Gastrocnemius medialis (tissue), 4 donors: Measurements from ENCODE around the gene MSMO1. TPM values are rescaled to one million over a fixed set of nuclear protein-coding genes. Genes with fewer than 3 reads are reported as not detected.

Experiments
- ATAC-seq, 2 donors: fragments of 150-250 bp; one replicate each; pipeline ENCODE4 v1.9.1; 2016
- DNase-seq, 2 donors: peaks; one replicate each; pipeline ENCODE4 v3.0.0-alpha.2; 2019
- H3K27ac ChIP-seq, 4 donors: fragments of 200-600 bp; sonication (generic); 1 replicate in 1 of 4; 2 replicates in 3 of 4; pipeline ENCODE4 v1.5.1; 2016 to 2018; ENCODE audit warnings: mild to moderate bottlenecking in 2 of 4, moderate library complexity in 1 of 4
- H3K27me3 ChIP-seq, 3 donors: fragments of 200-600 bp; sonication (generic) in 2 of 3; 1 replicate in 1 of 3; 2 replicates in 2 of 3; pipeline versions ENCODE4 v1.5.1 to v1.6.0; 2016 to 2019; ENCODE audit warnings: mild to moderate bottlenecking in 1 of 3, moderate library complexity in 1 of 3
- H3K36me3 ChIP-seq, 2 donors: fragments of 200-600 bp; sonication (generic) in 1 of 2; one replicate each; pipeline ENCODE4 v1.5.1; 2017 to 2018
- H3K4me1 ChIP-seq, 2 donors: fragments of 200-600 bp; sonication (generic) in 1 of 2; one replicate each; pipeline ENCODE4 v1.5.1; 2016 to 2017; ENCODE audit warnings: mild to moderate bottlenecking in 2 of 2
- H3K4me3 ChIP-seq, 4 donors: fragments of 200-600 bp; sonication (generic) in 3 of 4; 1 replicate in 1 of 4; 2 replicates in 3 of 4; pipeline ENCODE4 v1.5.1; 2016 to 2019; ENCODE audit warnings: mild to moderate bottlenecking in 2 of 4
- H3K9me3 ChIP-seq, 3 donors: fragments of 200-600 bp; sonication (generic) in 2 of 3; 1 replicate in 1 of 3; 2 replicates in 2 of 3; pipeline ENCODE4 v1.5.1; 2016 to 2019
- POLR2A ChIP-seq, 2 donors: fragments of 450-650 bp; IDR thresholded peaks; one replicate each; pipeline ENCODE4 v1.6.1; 2017; ENCODE audit warnings: antibody characterized with exemption in 2 of 2, mild to moderate bottlenecking in 2 of 2, moderate library complexity in 2 of 2
- in situ Hi-C, 4 donors: fragments of 200-750 bp; cut with MboI; loops; one replicate each; pipeline versions ENCODE4 v1.15.0 to v1.8.0; 2017; ENCODE audit warnings: low sequenced_read_pairs in 4 of 4
- intact Hi-C: fragments of 100-400 bp; cut with DNase I; formaldehyde crosslinking; loops from one replicate; pipeline ENCODE4 v1.15.1; 2023; ENCODE audit warnings: low total_unique reads
- total RNA-seq, 4 donors: library from RNA; depleted of rRNA; stranded (reverse); fragments of >200 nt; gene quantifications; one replicate each; pipeline versions ENCODE4 v1.1.0 to v1.2.3, GENCODE V29; 2016
- TF ChIP-seq, protein P1 (sequence below), 5 experiments: fragments of 450-650 bp in 3 of 5; fragments of 200-600 bp in 2 of 5; sonication (generic) in 2 of 5; IDR thresholded peaks in 4 of 5; conservative IDR thresholded peaks in 1 of 5; 1 replicate in 4 of 5; 2 replicates in 1 of 5; pipeline ENCODE4 v1.5.1; 2016 to 2019; ENCODE audit warnings: antibody characterized with exemption in 5 of 5, mild to moderate bottlenecking in 3 of 5, moderate library complexity in 3 of 5

MSMO1 gene
- total RNA-seq, 4 donors from 2014 or later = 3.9 to 7.7 (median 4.1) TPM

GRCh38 chr4:165288639-165289422, 38.6 kb upstream of the MSMO1 start:
- no peak for TF ChIP-seq POLR2A (IDR thresholded peaks at IDR 0.05)
- TF ChIP-seq, protein P1, sequence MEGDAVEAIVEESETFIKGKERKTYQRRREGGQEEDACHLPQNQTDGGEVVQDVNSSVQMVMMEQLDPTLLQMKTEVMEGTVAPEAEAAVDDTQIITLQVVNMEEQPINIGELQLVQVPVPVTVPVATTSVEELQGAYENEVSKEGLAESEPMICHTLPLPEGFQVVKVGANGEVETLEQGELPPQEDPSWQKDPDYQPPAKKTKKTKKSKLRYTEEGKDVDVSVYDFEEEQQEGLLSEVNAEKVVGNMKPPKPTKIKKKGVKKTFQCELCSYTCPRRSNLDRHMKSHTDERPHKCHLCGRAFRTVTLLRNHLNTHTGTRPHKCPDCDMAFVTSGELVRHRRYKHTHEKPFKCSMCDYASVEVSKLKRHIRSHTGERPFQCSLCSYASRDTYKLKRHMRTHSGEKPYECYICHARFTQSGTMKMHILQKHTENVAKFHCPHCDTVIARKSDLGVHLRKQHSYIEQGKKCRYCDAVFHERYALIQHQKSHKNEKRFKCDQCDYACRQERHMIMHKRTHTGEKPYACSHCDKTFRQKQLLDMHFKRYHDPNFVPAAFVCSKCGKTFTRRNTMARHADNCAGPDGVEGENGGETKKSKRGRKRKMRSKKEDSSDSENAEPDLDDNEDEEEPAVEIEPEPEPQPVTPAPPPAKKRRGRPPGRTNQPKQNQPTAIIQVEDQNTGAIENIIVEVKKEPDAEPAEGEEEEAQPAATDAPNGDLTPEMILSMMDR (IDR thresholded peaks at IDR 0.05 in 4 of 5, conservative IDR thresholded peaks at IDR 0.05 in 1 of 5) = no peak
- Histone ChIP-seq H3K36me3 (no peaks in the 10 kb centered on the region), H3K4me3 (no peak overlapping the region), H3K27ac (no peak overlapping the region), H3K27me3 (no peaks in the 10 kb centered on the region), H3K4me1 (no peaks in the 10 kb centered on the region), H3K9me3 (no peaks in the 10 kb centered on the region)
- ATAC-seq = no peak
- in situ Hi-C loops (no loop called here), intact Hi-C loops (no loop called here)
- no peak for DNase-seq

DNA sequence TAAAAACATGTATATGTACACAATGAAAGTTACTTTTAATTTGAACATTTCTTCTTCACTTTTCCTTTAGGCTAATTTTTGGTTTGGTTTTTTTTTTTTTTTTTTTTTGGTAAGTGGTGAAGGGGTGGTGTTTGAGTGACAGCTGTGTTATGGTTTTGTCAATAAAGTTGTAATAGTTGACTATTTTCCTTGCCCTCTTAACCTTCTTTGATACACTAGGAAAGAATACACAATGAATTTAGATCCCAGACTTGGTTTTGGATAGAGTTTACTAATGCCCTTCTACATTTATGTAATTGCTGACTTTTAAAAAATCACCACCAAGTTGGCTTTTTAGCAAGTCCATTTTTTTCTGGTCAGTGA, 38.1 kb upstream of the MSMO1 start:
- no peak for ATAC-seq
- Histone ChIP-seq H3K36me3 (no peaks in the 10 kb centered on the region), H3K27me3 (no peaks in the 10 kb centered on the region), H3K4me1 (no peaks in the 10 kb centered on the region), H3K27ac (no peak overlapping the region), H3K4me3 (no peak overlapping the region), H3K9me3 (no peaks in the 10 kb centered on the region)
- intact Hi-C loops (no loop called here), in situ Hi-C loops (no loop called here)
- DNase-seq = no peak
- TF ChIP-seq, protein P1 (IDR thresholded peaks at IDR 0.05 in 4 of 5, conservative IDR thresholded peaks at IDR 0.05 in 1 of 5) = no peak
- TF ChIP-seq POLR2A (IDR thresholded peaks at IDR 0.05) = no peak

- intact Hi-C loops (no loop called here), in situ Hi-C loops (no loop called here)
- no peaks in the 10 kb centered on the region for H3K27me3 ChIP-seq
- TF ChIP-seq, protein P1 (IDR thresholded peaks at IDR 0.05 in 4 of 5, conservative IDR thresholded peaks at IDR 0.05 in 1 of 5) = no peak
- TF ChIP-seq POLR2A (IDR thresholded peaks at IDR 0.05) = no peak
- ATAC-seq (no peak), DNase-seq (no peak)
- H3K4me1 ChIP-seq = no peaks in the 10 kb centered on the region
- no peaks in the 10 kb centered on the region for H3K9me3 ChIP-seq
- H3K36me3 ChIP-seq = no peaks in the 10 kb centered on the region
- H3K4me3 ChIP-seq = no peak overlapping the region
- H3K27ac ChIP-seq = no peak overlapping the region
Observed at GRCh38 chr4:165293061-165293460, 34.4 kb upstream of the MSMO1 start.

DNA sequence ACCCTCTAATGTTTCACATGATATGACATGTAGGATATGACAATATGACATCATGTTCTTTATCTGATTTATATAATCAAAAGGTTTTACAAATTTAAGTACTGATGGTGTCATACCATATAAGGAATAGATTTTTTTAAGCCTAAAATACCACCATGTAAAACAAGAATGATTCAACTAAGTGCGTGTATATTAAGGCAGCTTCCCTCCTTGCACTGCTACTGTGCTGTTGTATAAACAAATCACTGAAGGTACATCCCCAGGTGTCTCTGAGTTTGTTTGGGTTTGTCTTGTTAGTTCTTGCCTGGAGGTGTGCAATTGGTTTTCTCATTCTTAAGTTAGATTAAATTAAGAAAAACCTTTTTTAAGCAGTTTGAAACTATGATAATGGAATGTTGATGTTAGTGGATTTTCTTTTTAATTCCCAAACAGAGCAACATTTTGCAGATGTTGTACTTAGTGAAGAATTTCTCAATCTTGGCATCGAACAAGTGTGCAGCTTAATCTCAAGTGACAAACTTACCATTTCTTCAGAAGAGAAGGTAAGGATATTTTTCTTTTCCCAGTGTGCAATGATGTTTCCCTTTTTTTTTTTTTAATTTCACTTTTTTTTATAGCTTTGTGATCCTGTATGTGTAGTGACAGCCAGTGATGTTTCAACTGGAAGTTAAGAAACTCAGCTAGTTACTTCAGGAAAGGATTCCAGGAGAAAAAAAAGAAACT, 33.4 kb upstream of the MSMO1 start:
- DNase-seq (no peak), ATAC-seq (no peak)
- H3K27ac ChIP-seq = no peak overlapping the region
- no peaks in the 10 kb centered on the region for H3K36me3 ChIP-seq
- no peak overlapping the region for H3K4me3 ChIP-seq
- H3K9me3 ChIP-seq = no peaks in the 10 kb centered on the region
- no peaks in the 10 kb centered on the region for H3K27me3 ChIP-seq
- no peaks in the 10 kb centered on the region for H3K4me1 ChIP-seq
- in situ Hi-C loops = no loop called here
- TF ChIP-seq, protein P1 (IDR thresholded peaks at IDR 0.05 in 4 of 5, conservative IDR thresholded peaks at IDR 0.05 in 1 of 5) = no peak
- TF ChIP-seq POLR2A (IDR thresholded peaks at IDR 0.05) = no peak
- intact Hi-C loops = no loop called here
